IMR-90 (cell line): Measurements from ENCODE around the gene SMTNL1. TPM values are rescaled to one million over a fixed set of nuclear protein-coding genes. Genes with fewer than 3 reads are reported as not detected.

Experiments used
- CHD1 ChIP-seq: IDR thresholded peaks from 2 replicates; pipeline ENCODE4 v1.6.1; 2012; ENCODE audit warnings: low read depth, low read length, improper control_type of control experiment
- CTCF ChIP-seq: conservative IDR thresholded peaks from 2 replicates; pipeline ENCODE4 v1.5.1; 2012; ENCODE audit warnings: mild to moderate bottlenecking, low read depth, low read length, improper control_type of control experiment
- MAFK ChIP-seq: IDR thresholded peaks from 2 replicates; pipeline ENCODE4 v1.6.1; 2012; ENCODE audit warnings: low read depth, low read length, improper control_type of control experiment
- POLR2A ChIP-seq: IDR thresholded peaks from 2 replicates; pipeline ENCODE4 v1.6.1; 2012; ENCODE audit warnings: mild to moderate bottlenecking, low read depth, low read length
- RFX5 ChIP-seq: IDR thresholded peaks from 2 replicates; pipeline ENCODE4 v1.8.0; 2012; ENCODE audit warnings: low read depth, mild to moderate bottlenecking, low read length, moderate library complexity
- polyA plus RNA-seq, 3 experiments: library from polyadenylated mRNA; depleted of rRNA; stranded (reverse); fragments of >200 nt; gene quantifications; 2 replicates each; pipeline ENCODE4 v1.2.3, GENCODE V29; 2012; ENCODE audit warnings: low replicate concordance in 1 of 3
- total RNA-seq: library from RNA; depleted of rRNA; stranded (reverse); fragments of >200 nt; gene quantifications from 2 replicates; pipeline ENCODE4 v1.2.3, GENCODE V29; 2012

Gene SMTNL1
- total and polyA plus RNA-seq, 2 of the 4 experiments (the other 2 are of a cell fraction), result not detected

- no peak for TF ChIP-seq CTCF
- no peak for TF ChIP-seq RFX5
- TF ChIP-seq CHD1, result no peak
- no peak for TF ChIP-seq POLR2A
- no peak for TF ChIP-seq MAFK
Observed at GRCh38 chr11:57536947-57537619, at the start of gene SMTNL1 (continued).
